Measurements from ENCODE around the gene RGS18. TPM values are rescaled to one million over a fixed set of nuclear protein-coding genes. Genes with fewer than 3 reads are reported as not detected.

Gene RGS18
- total and polyA plus RNA-seq, 2 of the 13 experiments (the other 11 are each of a cell fraction or from before 2014, with no cell fraction given) = not detected

GRCh38 chr1:192160196-192160595 is 1.9 kb downstream of the RGS18 start:
- Histone ChIP-seq H3K36me3 (replicated peaks in 1 of 2; ENCODE audit: control insufficient read depth in 1 of 2, insufficient read depth in 2 of 2, low read length in 2 of 2) (no peaks in the 10 kb centered on the region), H2AFZ (ENCODE audit: low read length) (no peak overlapping the region), H3K4me1 (ENCODE audit: insufficient read depth, low read length) (no peaks in the 10 kb centered on the region), H4K20me1 (ENCODE audit: insufficient read depth, low read length) (no peaks in the 10 kb centered on the region), H3K9me3 (ENCODE audit: low read length) (peaks cover 8% of the 10 kb centered on the region; the same call in 1 of the 2 replicates), H3K27me3 (ENCODE audit: control insufficient read depth in 1 of 2, insufficient read depth in 2 of 2, low read length in 2 of 2) (no peaks in the 10 kb centered on the region), H3K27ac (ENCODE audit: extremely low read length, insufficient read depth, low read length) (no peak overlapping the region), H3K9ac (ENCODE audit: insufficient read depth, low read depth, low read length) (no peak overlapping the region), H3K79me2 (ENCODE audit: insufficient read depth, low read length) (no peaks in the 10 kb centered on the region), H3K4me3 (replicated peaks in 1 of 3; ENCODE audit: insufficient read depth in 1 of 3, low read depth in 2 of 3, low read length in 3 of 3) (no peak overlapping the region), H3K4me2 (ENCODE audit: low read depth, low read length) (no peak overlapping the region)
- ChIA-PET POLR2A (no interaction called here), CTCF (ENCODE audit: low intra/inter-chr PET ratio, low total read pairs) (no interaction called here)
- intact Hi-C loops (cut with micrococcal nuclease; ENCODE audit: unreplicated experiment) (no loop called here), in situ Hi-C loops (cut with HindIII; ENCODE audit: extremely low pct_ligation_motif_present, low pct_unique_long_range_greater_than_20kb) (no loop called here)
- TF ChIP-seq ZNF674 (CRISPR knock-in tag; IDR thresholded peaks at IDR 0.05; ENCODE audit: low read depth) (no peak), NFATC3 (CRISPR knock-in tag; IDR thresholded peaks at IDR 0.05) (no peak), KDM5A (IDR thresholded peaks at IDR 0.05; ENCODE audit: borderline replicate concordance, low read length) (no peak), ELF1 (CRISPR knock-in tag; IDR thresholded peaks at IDR 0.05) (no peak), THAP8 (CRISPR knock-in tag; IDR thresholded peaks at IDR 0.05; ENCODE audit: borderline replicate concordance) (no peak), ZNF264 (CRISPR knock-in tag; IDR thresholded peaks at IDR 0.05) (no peak), ZNF17 (CRISPR knock-in tag; IDR thresholded peaks at IDR 0.05) (no peak), RAD21 (CRISPR knock-in tag; IDR thresholded peaks at IDR 0.05) (no peak), PAXIP1 (CRISPR knock-in tag; conservative IDR thresholded peaks at IDR 0.05) (no peak), ZNF432 (CRISPR knock-in tag; IDR thresholded peaks at IDR 0.05; ENCODE audit: borderline replicate concordance) (no peak), ZNF383 (CRISPR knock-in tag; IDR thresholded peaks at IDR 0.05; ENCODE audit: borderline replicate concordance) (no peak), MLX (CRISPR knock-in tag; IDR thresholded peaks at IDR 0.05) (no peak), ZMYM3 (CRISPR knock-in tag; IDR thresholded peaks at IDR 0.05) (no peak), ZNF644 (CRISPR knock-in tag; IDR thresholded peaks at IDR 0.05; ENCODE audit: low read depth) (no peak), MYC (CRISPR knock-in tag; IDR thresholded peaks at IDR 0.05; ENCODE audit: borderline replicate concordance) (no peak)
- no peak for ATAC-seq
- 3% methylated on average over 1 of the region's 1 CpG for WGBS (ENCODE audit: low lambda C conversion rate)
- no peak for DNase-seq (ENCODE audit: low spot score)
- no peak for FAIRE-seq
- no TSS peak for BruUV-seq (replicated peaks)
